ENCODE results near the gene KCNN2.
"Not testable (repeated sequence)": the region's sequence is repeated elsewhere in the genome, so short reads cannot be mapped to it uniquely, and the experiment has no call there.

The KCNN2 gene

DNA sequence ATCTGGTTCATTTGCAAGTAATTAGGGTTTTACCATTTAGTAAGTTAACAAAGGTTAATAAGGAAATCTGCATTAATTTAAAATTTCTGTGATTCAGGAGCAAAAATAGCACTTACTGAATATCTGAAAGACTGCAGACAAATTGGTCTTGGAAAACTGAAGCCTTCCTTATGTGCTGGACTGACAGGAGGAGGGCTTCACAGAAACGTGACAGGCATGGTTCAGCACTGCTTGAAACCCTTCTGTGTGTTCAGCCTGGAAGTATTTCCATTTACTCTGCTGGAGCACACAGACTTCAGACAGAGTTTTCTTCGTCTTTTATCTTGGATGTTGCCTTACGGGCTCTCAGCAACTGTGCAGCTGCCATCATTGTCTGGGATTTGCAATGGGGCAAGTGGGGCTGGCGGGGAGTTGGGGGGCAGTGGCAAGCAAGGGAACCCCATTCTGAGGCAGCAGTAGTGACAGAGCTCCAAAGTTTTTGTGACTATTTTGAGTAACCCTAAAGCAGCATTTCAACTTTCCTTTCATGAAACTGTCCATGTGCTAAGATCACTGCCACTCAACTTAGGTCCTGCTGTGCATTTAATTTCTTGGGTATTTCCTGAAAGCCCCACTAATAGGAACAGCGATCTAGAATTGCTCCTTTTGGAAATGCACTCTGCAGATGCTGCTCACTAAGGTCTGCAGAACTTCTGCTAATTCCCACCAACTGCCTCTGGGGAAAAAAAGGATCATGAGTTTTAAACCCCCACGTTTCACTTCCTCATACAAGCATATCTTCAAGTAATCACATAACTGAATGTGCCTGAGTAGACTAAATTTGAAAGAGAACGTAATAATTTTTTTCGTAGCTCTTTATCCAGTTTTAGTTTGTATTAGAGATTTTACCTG lies 56.6 kb downstream of the KCNN2 start:
- Mint-ChIP-seq H3K36me3 (ENCODE audit: low read depth) (no peaks in the 10 kb centered on the region), H3K27ac (peak overlapping the region; percentile 72), H3K4me1 (ENCODE audit: low read depth) (peaks cover 10% of the 10 kb centered on the region), H3K9me3 (no peaks in the 10 kb centered on the region), H3K4me3 (peak overlapping the region; percentile 49), H3K27me3 (no peaks in the 10 kb centered on the region)
- intact Hi-C loops (cut with micrococcal nuclease), result no loop called here

DNA sequence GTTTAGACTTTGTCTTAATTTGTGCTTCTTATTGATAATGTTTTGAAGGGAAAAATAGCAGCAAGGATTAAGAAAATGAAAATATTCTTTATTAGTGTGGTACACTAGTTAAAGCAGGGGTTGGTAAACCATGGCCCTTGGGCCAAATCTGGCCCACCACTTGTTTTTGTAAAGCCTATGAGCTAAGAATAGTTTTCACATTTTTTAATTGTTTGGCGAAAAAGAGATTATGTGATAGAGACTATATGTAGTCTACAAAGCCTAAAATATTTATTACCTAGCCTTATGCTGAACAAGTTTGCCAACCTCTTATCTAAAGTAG lies 57.2 kb downstream of the KCNN2 start:
- Mint-ChIP-seq H3K36me3 (ENCODE audit: low read depth) (no peaks in the 10 kb centered on the region), H3K27ac (peak overlapping the region; percentile 72), H3K9me3 (no peaks in the 10 kb centered on the region), H3K27me3 (no peaks in the 10 kb centered on the region), H3K4me3 (peak overlapping the region; percentile 49), H3K4me1 (ENCODE audit: low read depth) (peaks cover 10% of the 10 kb centered on the region)
- intact Hi-C loops (cut with micrococcal nuclease), result no loop called here

DNA sequence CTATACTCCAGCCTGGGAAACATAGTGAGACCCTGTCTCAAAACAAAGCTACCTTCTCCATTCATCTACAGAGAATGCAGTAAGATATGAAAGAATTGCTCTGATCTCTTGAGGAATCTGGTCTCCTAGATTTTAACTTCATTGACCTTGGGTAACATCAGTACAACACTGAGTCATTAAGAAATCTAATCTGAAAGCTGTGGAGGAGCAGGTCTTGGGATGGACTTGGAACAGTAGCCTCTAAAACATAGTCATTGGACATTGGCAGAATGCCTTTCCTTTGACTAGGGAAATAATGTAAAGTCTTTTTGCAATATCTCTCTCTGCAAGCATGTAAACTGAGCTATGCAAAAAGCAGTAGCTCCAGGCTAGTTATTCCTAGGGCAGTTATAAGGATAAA lies 58.1 kb downstream of the KCNN2 start:
- peaks cover 15% of the 10 kb centered on the region for H3K4me1 Mint-ChIP-seq (ENCODE audit: low read depth)
- H3K4me3 Mint-ChIP-seq, result no peak overlapping the region
- peaks cover 4% of the 10 kb centered on the region for H3K27me3 Mint-ChIP-seq

DNA sequence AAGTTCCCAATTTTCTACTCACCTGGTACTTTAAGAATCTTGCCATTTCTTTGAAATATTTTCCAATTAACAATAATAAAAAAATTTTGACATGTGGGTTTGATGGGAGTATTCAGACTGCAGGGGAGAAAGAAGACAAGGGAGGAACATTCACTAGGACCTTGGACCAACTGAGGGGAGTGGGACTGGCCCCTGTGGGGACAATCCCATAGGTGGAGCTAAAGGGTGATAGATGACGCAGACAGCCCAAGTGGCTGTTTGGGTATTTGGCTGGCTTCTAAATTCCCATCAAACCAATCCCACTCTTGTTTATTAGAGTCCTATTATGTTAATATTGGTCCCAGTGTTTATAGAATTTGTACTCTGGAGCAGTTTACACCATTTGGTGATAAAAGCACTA lies 65.3 kb downstream of the KCNN2 start:
- H3K27ac Mint-ChIP-seq, result no peak overlapping the region
- peaks cover 11% of the 10 kb centered on the region for H3K4me1 Mint-ChIP-seq (ENCODE audit: low read depth)
- H3K4me3 Mint-ChIP-seq, result no peak overlapping the region
- intact Hi-C loops (cut with micrococcal nuclease), result no loop called here
- no peaks in the 10 kb centered on the region for H3K36me3 Mint-ChIP-seq (ENCODE audit: low read depth)
- H3K27me3 Mint-ChIP-seq, result peaks cover 15% of the 10 kb centered on the region
- no peaks in the 10 kb centered on the region for H3K9me3 Mint-ChIP-seq

More for the DNA sequence above, 58.1 kb downstream of the KCNN2 start:
- no peaks in the 10 kb centered on the region for H3K9me3 Mint-ChIP-seq
- no peak overlapping the region for H3K27ac Mint-ChIP-seq
- intact Hi-C loops (cut with micrococcal nuclease), result no loop called here
- H3K36me3 Mint-ChIP-seq (ENCODE audit: low read depth), result no peaks in the 10 kb centered on the region

DNA sequence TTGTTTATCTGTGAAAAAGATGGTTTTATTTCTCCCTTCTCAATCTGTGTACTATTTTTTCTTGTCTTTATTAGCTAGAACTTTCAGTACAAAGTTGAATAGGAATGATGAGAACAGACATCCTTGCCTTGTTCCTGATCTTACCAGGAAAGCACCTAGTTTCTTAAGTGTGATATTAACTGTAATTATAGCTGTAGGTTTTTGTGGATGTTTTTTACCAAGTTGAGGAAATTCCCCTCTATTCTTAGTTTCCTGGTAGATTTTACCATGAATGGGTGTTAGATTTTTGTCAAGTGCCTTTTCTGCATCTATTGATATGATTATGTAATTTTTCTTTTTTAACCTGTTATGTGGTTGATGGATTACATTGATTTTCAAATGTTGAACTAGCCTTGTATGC lies 68.7 kb downstream of the KCNN2 start:
- H3K27me3 Mint-ChIP-seq, result peaks cover 10% of the 10 kb centered on the region
- peaks cover 6% of the 10 kb centered on the region for H3K4me1 Mint-ChIP-seq (ENCODE audit: low read depth)
- intact Hi-C loops (cut with micrococcal nuclease), result no loop called here
- H3K9me3 Mint-ChIP-seq, result no peaks in the 10 kb centered on the region
- H3K27ac Mint-ChIP-seq, result no peak overlapping the region
- no peak overlapping the region for H3K4me3 Mint-ChIP-seq
- H3K36me3 Mint-ChIP-seq (ENCODE audit: low read depth), result no peaks in the 10 kb centered on the region

DNA sequence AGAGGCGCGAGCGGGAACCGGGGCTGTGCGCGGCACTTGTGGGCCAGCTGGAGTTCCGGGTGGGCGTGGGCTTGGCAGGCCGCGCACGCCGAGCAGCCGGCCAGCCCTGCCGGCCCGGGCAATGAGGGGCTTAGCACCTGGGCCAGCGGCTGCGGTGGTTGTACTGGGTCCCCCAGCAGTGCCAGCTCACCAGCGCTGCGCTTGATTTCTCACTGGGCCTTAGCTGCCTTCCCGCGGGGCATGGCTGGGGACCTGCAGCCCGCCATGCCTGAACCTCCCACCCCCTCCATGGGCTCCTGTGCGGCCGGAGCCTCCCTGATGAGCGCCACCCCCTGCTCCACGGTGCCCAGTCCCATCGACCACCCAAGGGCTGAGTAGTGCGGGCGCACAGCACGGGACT lies 70.8 kb downstream of the KCNN2 start:
- H3K4me3 Mint-ChIP-seq; H3K27me3 Mint-ChIP-seq; H3K27ac Mint-ChIP-seq; intact Hi-C loops (cut with micrococcal nuclease); H3K36me3 Mint-ChIP-seq (ENCODE audit: low read depth); H3K9me3 Mint-ChIP-seq: not testable (repeated sequence)
- peaks cover 14% of the 10 kb centered on the region for H3K4me1 Mint-ChIP-seq (ENCODE audit: low read depth)

DNA sequence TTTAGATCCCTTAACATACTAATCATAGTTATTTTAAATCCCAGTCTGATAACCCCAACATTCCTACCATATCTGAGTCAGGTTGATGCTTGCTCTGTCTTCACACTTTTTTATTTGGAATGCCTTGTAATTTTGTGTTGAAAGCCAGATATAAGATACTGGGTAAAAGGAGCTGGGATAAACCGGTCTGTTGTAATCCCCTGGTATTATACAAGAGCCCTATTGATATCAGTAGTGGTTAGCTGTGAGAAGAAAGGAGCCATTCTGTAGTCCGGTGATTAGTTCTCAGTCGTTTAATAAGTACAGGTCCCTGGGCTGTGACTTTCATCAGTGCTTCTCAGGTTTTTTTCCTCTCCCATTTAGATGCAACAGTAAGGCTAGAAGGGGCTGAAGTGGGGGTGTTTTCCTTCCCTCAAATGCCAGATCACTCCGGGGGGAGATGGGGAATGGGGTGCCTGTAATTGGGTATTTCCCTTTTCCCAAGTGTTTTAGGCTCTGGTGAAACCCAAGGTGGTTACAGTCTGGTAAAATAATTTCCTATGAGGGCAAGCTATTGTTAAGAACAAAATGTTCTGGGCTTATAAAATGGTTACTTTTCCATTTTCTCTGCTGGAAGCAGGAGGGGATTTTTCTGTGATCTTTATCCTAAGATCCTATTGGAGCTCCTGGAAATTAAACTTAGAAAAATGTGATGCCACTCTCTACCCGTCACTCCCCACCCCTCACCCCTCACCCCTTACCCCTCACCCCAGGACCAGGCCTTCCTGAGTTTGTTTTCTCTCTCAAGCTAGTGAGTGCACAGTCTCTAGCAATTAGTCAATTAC lies 72.7 kb downstream of the KCNN2 start:
- no peaks in the 10 kb centered on the region for H3K36me3 Mint-ChIP-seq (ENCODE audit: low read depth)
- H3K4me3 Mint-ChIP-seq, result no peak overlapping the region
- intact Hi-C loops (cut with micrococcal nuclease), result no loop called here
- peak overlapping the region; percentile 20 for H3K27ac Mint-ChIP-seq
- no peaks in the 10 kb centered on the region for H3K9me3 Mint-ChIP-seq
- peaks cover 10% of the 10 kb centered on the region for H3K27me3 Mint-ChIP-seq
- H3K4me1 Mint-ChIP-seq (ENCODE audit: low read depth), result peaks cover 14% of the 10 kb centered on the region

DNA sequence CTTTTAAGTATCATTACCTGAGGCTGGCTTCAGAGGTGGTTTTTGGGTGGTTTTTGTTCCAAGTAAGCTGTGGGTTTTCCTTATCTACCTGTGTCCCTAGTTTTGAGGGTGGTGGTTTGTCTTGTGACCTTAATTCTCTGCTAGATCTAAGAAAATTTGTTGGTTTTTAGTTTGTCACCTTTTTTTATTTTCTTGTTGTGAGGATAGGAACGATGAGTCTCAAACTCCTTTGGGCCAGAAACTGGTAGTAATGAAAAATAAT lies 73.3 kb downstream of the KCNN2 start:
- Mint-ChIP-seq H3K27ac (no peak overlapping the region), H3K9me3 (no peaks in the 10 kb centered on the region), H3K4me1 (ENCODE audit: low read depth) (peaks cover 14% of the 10 kb centered on the region), H3K36me3 (ENCODE audit: low read depth) (no peaks in the 10 kb centered on the region), H3K4me3 (no peak overlapping the region), H3K27me3 (peaks cover 11% of the 10 kb centered on the region)
- intact Hi-C loops (cut with micrococcal nuclease), result no loop called here

DNA sequence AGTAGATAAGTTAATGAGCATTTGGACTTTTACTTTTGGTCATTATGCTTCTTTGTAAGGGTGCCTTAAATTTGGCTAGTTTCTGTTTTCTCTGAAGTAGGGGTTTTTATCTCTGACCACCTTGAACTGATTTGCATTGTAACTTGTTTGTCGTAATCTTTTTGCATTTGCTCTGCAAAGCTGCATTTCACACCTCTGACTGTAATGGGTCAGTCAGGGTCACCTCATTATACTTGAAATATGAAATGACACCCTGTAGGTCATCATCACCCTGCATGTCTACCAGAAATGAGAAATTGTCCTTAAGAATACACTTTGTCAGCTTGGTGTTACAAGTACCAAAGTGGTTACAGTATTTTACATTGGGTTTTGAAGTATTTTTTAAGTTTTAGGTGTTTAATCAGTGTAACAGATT lies 74.0 kb downstream of the KCNN2 start:
- H3K27ac Mint-ChIP-seq, result no peak overlapping the region
- intact Hi-C loops (cut with micrococcal nuclease), result no loop called here
- no peaks in the 10 kb centered on the region for H3K9me3 Mint-ChIP-seq
- no peak overlapping the region for H3K4me3 Mint-ChIP-seq
- no peaks in the 10 kb centered on the region for H3K36me3 Mint-ChIP-seq (ENCODE audit: low read depth)
- peaks cover 14% of the 10 kb centered on the region for H3K4me1 Mint-ChIP-seq (ENCODE audit: low read depth)
- peaks cover 14% of the 10 kb centered on the region for H3K27me3 Mint-ChIP-seq

DNA sequence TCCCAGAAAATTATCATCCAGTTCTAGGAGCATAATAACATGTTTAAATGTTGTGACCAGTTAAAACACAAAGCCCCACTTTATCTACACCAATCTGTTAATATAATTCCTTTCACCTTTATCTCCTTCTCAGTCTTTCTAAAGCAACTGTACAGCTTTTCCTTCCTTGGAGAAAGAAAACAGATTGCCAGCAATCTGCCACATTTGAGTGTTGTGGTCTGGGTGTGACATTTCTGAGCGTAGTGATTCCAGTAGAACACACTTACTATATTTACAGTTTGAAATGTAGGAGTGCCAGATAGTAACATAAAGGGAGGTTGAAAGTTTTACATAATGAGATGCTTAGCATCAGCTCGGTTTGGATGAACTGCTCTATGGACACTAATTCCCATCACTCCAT lies 76.1 kb downstream of the KCNN2 start:
- Mint-ChIP-seq H3K4me1 (ENCODE audit: low read depth) (peaks cover 8% of the 10 kb centered on the region), H3K27me3 (peaks cover 13% of the 10 kb centered on the region), H3K27ac (no peak overlapping the region), H3K9me3 (no peaks in the 10 kb centered on the region), H3K36me3 (ENCODE audit: low read depth) (no peaks in the 10 kb centered on the region), H3K4me3 (no peak overlapping the region)
- intact Hi-C loops (cut with micrococcal nuclease), result no loop called here

DNA sequence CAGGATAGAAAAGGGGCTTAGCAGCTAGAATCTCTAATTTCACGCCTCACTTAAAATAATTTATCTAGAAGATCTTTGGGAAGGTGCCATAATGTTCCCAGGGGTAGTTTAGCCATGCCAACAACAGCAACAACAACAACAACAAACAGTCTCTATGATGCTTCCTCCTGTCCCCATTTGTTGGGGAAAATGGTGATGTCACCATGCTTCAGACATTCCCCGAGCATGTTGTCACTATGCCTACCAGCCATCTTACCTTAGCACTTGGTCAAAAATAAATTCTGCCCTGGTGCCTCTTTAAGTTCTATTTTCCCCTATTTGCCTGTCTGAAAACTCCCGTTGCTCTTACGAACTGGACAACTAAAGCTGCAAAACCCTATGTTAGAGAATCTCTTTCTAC lies 76.6 kb downstream of the KCNN2 start:
- no peaks in the 10 kb centered on the region for H3K9me3 Mint-ChIP-seq
- peaks cover 8% of the 10 kb centered on the region for H3K4me1 Mint-ChIP-seq (ENCODE audit: low read depth)
- no peak overlapping the region for H3K27ac Mint-ChIP-seq
- intact Hi-C loops (cut with micrococcal nuclease), result no loop called here
- H3K4me3 Mint-ChIP-seq, result no peak overlapping the region
- peaks cover 12% of the 10 kb centered on the region for H3K27me3 Mint-ChIP-seq
- no peaks in the 10 kb centered on the region for H3K36me3 Mint-ChIP-seq (ENCODE audit: low read depth)

DNA sequence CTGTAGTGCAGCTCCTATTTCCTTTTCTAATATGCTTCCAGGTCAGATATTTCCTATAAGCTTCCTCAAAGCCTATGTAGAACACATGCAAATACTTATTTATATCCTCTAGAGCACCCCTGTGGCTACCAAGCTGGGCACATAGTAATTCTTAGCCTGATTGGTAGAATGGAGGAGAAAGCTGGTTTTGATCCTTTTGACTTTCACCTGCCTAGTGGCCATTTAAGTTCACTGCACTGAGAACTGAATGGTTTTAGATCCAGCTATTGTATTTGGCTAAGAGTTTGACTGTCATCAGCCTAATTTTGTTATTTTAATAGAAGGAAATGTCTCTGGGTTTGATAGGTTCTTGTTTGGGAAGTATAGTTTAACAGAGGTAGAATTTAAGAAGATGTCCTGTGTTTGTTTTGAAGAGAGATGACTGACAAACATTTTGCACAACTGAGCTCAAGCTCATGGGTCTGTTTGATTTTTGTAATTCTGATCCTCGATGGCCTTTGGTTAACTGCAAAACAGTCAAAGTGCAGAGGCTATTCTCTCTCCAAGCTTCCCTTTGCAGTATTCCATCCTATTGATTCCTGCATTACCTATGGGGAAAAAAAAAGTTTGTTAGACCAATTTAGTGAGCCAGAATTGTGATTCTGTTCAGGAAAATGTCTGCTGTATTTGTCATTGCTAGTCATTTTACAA lies 85.4 kb downstream of the KCNN2 start:
- Mint-ChIP-seq H3K4me1 (ENCODE audit: low read depth) (peaks cover 5% of the 10 kb centered on the region), H3K9me3 (no peaks in the 10 kb centered on the region), H3K27me3 (peaks cover 6% of the 10 kb centered on the region), H3K4me3 (no peak overlapping the region), H3K27ac (no peak overlapping the region), H3K36me3 (ENCODE audit: low read depth) (no peaks in the 10 kb centered on the region)
- intact Hi-C loops (cut with micrococcal nuclease), result loop anchor here (10.0 kb wide), 1 partner anchor 72 kb away; no protein-coding TSS in a partner anchor

DNA sequence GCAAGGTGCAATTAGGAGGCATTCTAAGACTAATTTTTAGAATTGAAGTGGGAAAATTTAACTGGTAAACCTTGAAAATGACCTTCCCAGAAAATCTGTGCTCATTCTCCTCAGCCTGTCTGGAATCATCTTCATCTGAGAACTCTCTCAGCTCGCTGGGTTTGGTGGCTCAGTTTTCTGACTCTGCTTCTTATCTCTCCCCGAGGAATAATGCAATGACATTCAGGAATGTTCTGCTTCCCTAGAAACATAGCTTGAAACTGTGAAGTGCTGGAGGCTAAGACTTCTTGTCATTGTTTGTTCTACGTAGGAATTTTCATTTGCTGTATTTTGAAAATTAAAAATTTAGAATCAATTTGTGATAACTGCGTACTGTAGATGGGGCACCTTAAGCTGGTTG lies 86.6 kb downstream of the KCNN2 start:
- H3K36me3 Mint-ChIP-seq (ENCODE audit: low read depth), result no peaks in the 10 kb centered on the region
- peaks cover 4% of the 10 kb centered on the region for H3K27me3 Mint-ChIP-seq
- peaks cover 5% of the 10 kb centered on the region for H3K4me1 Mint-ChIP-seq (ENCODE audit: low read depth)
- H3K4me3 Mint-ChIP-seq, result no peak overlapping the region
- intact Hi-C loops (cut with micrococcal nuclease), result loop anchor here (2.0 to 10.0 kb wide), 2 partner anchors 74 to 348 kb away; no protein-coding TSS in a partner anchor
- no peak overlapping the region for H3K27ac Mint-ChIP-seq
- no peaks in the 10 kb centered on the region for H3K9me3 Mint-ChIP-seq

DNA sequence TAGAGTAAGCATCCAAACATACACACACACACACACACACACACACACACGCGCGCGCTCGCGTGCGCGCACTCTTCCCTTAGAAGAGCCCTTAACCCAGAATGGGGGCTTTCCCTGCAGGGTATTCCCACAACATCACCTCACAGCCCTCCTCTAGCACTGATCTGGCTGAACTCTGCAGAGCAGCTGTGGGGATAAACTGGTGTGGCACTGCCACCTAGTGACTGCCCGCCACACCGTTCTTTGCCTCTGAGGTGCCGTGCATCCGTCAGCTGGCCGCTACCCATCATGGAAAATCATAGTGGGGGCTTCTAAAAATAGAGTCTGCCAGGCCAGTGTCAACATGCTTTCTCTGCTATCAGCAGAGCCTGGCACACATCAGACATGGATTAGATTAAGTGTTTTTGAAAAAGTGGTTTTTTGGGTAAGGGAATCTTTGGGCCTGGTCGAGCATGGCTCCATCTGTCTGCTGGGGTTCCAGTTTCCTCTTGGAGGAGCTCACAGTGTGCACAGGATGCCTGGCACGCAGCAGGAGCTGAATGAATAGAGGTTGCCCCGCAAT lies 88.1 kb downstream of the KCNN2 start:
- H3K27me3 Mint-ChIP-seq, result peaks cover 3% of the 10 kb centered on the region
- H3K4me1 Mint-ChIP-seq (ENCODE audit: low read depth), result peaks cover 5% of the 10 kb centered on the region
- H3K9me3 Mint-ChIP-seq, result no peaks in the 10 kb centered on the region
- no peak overlapping the region for H3K4me3 Mint-ChIP-seq
- no peaks in the 10 kb centered on the region for H3K36me3 Mint-ChIP-seq (ENCODE audit: low read depth)
- H3K27ac Mint-ChIP-seq, result no peak overlapping the region
- intact Hi-C loops (cut with micrococcal nuclease), result loop anchor here (1.0 to 10.0 kb wide), 4 partner anchors 75 to 838 kb away; no protein-coding TSS in a partner anchor
